Left ventricle myocardium superior (tissue), 1 donor: ENCODE data around the gene CEP192. TPM values are rescaled to one million over a fixed set of nuclear protein-coding genes. Genes with fewer than 3 reads are reported as not detected.

Source experiments
- ATAC-seq: fragments of 200-7000 bp; cut with Tn5 transposase; one replicate; pipeline ENCODE4 v1.9.1; 2020; ENCODE audit warnings: mild to moderate bottlenecking, moderate library complexity
- DNase-seq: peaks from one replicate; pipeline ENCODE4 v3.0.0-alpha.2; 2020
- intact Hi-C: fragments of 100-400 bp; cut with micrococcal nuclease; formaldehyde crosslinking; loops from one replicate; pipeline ENCODE4 v1.11.0; 2022
- total RNA-seq: library from RNA; stranded (reverse); fragmentation: NEBNext Ultra II Directional; extraction: Animal tissue kit (Norgen Biotek cat#: 25700); gene quantifications from one replicate; pipeline ENCODE4 v1.2.1, GENCODE V29; 2021
- donor health status: DM: no; HTN: yes; CAD: no; lungs with severe emphysema.

CEP192 gene
- total RNA-seq, 1 donor from 2014 or later: 26.7 TPM

DNA sequence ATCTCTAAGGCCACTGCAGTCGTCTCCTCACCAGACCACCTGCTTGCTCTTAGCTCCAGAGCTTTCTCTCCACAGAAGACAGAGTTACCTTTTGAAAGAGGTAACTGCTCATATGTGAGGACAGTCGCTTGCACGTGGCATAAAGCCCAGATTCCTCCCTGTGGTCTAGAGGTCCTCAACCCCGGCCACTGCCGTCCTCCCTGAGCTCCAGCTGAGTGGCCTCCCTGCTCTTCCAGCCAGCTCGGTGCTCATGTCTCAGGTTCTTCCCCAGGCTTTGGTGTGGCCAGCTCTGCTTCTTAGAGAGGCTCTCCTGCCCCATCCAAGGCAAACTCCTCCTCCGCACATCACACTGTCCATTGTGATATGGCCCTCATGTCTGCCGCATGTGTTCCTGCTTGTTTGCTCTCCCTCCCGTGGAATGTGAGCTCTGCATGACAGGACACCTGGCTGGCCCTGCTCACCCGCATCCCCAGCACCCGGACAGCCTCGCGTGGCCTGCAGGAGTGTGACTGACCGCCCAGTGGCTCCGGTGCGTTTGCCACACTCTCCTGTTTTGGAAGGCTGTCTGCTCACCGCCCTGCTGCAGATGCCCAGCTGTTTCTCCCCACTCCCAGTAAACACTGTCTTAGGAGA is 135.9 kb downstream of the CEP192 start:
- intact Hi-C loops: no loop called here
- ATAC-seq: no peak
- no peak for DNase-seq

- DNase-seq (no peak), ATAC-seq (no peak)
- intact Hi-C loops: no loop called here
Measured at GRCh38 chr18:13131283-13131682, 140.1 kb downstream of the CEP192 start.

- DNase-seq: no peak
- no peak for ATAC-seq
- intact Hi-C loops: no loop called here
Measured at GRCh38 chr18:13134551-13135401, 143.6 kb downstream of the CEP192 start.

- DNase-seq (peak; percentile 58), ATAC-seq (peak; percentile 59)
- intact Hi-C loops: no loop called here
Measured at GRCh38 chr18:13136056-13136903, 145.1 kb downstream of the CEP192 start.

GRCh38 chr18:13136904-13137669 is 145.9 kb downstream of the CEP192 start:
- DNase-seq (peak; percentile 70), ATAC-seq (peak; percentile 73)
- intact Hi-C loops: no loop called here

- DNase-seq (peak; percentile 59), ATAC-seq (peak; percentile 88)
- intact Hi-C loops: no loop called here
Measured at GRCh38 chr18:13137670-13138419, 146.7 kb downstream of the CEP192 start.

GRCh38 chr18:13138420-13139139 is 147.4 kb downstream of the CEP192 start:
- ATAC-seq (no peak), DNase-seq (no peak)
- intact Hi-C loops: no loop called here

DNA sequence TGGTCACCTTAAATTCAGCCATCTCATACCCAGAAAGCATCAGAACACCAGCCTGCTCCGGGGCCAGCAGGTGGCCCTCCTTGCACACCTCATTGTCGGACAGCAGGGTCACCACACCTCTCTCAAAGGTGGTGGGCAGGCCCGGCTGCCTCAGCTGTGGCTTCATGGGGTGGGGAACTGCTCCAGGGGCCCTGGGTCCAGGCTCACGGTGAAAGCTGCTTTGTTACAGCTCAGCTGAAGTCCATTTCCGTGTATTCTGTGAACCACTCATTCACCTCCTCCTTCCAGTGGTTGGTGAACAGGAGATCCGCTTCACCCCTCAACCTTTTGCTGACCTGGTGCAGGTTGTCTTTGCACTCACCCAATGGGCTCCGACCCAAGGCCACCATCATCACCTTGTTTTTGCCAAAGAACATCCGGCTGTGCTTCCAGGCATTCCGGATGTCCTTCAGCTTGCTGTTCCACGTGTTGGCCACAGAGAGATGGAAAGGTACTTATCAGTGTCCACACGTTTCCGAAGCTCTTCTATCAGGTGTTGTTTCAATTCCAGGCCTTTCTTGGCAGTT is 148.8 kb downstream of the CEP192 start:
- no peak for DNase-seq
- ATAC-seq: no peak
- intact Hi-C loops: no loop called here

- intact Hi-C loops: no loop called here
- ATAC-seq (no peak), DNase-seq (no peak)
Measured at GRCh38 chr18:13141209-13141608, 150.0 kb downstream of the CEP192 start.

- no peak for DNase-seq
- intact Hi-C loops: no loop called here
- no peak for ATAC-seq
Measured at GRCh38 chr18:13145636-13146190, 154.6 kb downstream of the CEP192 start.

DNA sequence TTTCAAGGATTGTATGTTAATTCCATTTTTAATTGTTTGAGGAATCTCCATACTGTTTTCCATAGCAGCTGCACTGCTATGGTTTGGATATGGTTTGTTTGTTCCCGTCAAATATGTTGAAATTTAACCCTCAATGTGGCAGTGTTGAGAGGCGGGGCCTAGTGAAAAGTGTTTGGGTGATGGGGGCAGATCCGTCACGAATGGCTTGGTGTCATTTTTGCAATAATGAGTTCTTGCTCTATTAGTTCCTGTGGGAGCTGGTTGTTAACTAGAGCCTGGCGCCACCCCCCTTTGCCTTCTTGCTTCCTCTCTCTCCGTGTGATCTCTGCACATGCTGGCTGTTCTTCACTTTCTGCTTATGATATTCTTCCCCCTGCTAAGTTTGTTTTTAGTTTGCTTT is 156.0 kb downstream of the CEP192 start:
- no peak for ATAC-seq
- intact Hi-C loops: no loop called here
- no peak for DNase-seq

DNA sequence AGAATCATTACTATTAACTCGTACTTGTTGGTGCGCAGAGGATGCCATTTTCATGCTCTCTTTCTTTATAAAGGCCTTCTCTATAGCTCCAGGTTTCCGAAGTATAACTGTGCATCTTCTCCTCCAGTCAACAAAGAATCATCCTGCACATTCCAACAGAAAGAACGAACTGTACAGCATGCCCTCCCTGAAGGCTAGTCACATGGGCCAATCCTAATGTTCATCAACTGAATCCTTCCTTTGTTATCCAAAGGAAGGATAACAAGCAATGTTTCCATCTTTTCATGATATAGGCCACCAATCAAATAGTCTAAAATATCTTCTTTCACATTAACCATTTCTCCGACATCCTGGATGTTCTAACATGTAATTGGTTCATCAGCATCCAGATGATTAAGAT is 160.5 kb downstream of the CEP192 start:
- intact Hi-C loops: no loop called here
- ATAC-seq: no peak

GRCh38 chr18:13158428-13158827 is 167.3 kb downstream of the CEP192 start:
- no peak for ATAC-seq
- DNase-seq: no peak
- intact Hi-C loops: no loop called here

More for the DNA sequence above, 160.5 kb downstream of the CEP192 start:
- no peak for DNase-seq

- peak; percentile 28 for ATAC-seq
- DNase-seq: no peak
- intact Hi-C loops: no loop called here
Measured at GRCh38 chr18:13159579-13159978, 168.4 kb downstream of the CEP192 start.

GRCh38 chr18:13161276-13161899 is 170.2 kb downstream of the CEP192 start:
- ATAC-seq: no peak
- intact Hi-C loops: no loop called here
- DNase-seq: no peak

- ATAC-seq: no peak
- intact Hi-C loops: no loop called here
- no peak for DNase-seq
Measured at GRCh38 chr18:13163167-13163927, 172.2 kb downstream of the CEP192 start.
